Activated gamma-delta T cell (primary cell): Measurements from ENCODE around the gene SESN3.
"Not testable (repeated sequence)": the region's sequence is repeated elsewhere in the genome, so short reads cannot be mapped to it uniquely, and the experiment has no call there.

Experiments
- DNase-seq: peaks from one replicate; lab custom pipeline; 2025; lab: John Stamatoyannopoulos, UW
- total RNA-seq, 2 donors: gene quantifications; one replicate each; lab custom pipeline; 2026; lab: John Stamatoyannopoulos, UW

SESN3 gene, protein sequence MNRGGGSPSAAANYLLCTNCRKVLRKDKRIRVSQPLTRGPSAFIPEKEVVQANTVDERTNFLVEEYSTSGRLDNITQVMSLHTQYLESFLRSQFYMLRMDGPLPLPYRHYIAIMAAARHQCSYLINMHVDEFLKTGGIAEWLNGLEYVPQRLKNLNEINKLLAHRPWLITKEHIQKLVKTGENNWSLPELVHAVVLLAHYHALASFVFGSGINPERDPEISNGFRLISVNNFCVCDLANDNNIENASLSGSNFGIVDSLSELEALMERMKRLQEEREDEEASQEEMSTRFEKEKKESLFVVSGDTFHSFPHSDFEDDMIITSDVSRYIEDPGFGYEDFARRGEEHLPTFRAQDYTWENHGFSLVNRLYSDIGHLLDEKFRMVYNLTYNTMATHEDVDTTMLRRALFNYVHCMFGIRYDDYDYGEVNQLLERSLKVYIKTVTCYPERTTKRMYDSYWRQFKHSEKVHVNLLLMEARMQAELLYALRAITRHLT
- total RNA-seq, result 126 to 179 reads per million in 2 donors

DNA sequence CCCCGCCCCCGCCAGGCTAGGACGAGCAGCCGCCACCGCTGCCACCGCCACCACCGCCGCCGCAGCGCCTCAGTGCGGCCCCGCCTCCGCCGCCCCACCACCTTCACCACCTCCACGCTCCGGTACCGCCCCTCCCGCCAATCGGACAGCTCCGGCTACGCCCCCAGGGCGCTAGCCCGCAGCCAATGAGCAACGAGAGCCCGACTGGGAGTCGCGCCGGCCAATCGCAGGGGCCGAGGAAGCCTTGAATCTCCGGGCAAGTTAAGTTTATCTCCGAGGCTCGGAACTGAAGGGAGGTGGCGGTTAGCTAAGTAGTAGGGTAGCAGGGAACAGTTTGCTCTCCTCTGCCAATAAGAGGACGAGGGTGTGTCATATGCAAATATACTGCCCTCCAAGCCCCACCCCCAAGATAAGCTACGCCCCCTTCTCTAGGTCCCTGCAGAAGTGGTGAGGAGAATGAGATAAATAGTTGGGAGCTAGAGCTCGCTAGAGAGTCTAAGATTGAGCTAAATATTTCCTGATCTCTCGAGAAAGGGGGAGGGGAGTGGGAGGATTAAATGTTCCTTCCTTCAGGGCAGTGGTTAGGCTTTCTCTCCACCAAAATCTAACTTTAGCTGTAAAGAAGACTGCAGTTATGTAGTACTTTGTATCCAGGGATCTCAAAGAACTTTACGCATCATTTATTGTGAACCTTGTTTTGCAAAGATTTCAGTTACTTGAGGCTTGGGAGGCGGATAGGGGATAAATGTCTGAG is at the start of gene SESN3:
TSS of gene SESN3 (minus strand) at position 76 of the 754 bp plus-strand sequence. CDS start 342 bp downstream, outside the sequence.
- DNase-seq, result peak; percentile 98

DNA sequence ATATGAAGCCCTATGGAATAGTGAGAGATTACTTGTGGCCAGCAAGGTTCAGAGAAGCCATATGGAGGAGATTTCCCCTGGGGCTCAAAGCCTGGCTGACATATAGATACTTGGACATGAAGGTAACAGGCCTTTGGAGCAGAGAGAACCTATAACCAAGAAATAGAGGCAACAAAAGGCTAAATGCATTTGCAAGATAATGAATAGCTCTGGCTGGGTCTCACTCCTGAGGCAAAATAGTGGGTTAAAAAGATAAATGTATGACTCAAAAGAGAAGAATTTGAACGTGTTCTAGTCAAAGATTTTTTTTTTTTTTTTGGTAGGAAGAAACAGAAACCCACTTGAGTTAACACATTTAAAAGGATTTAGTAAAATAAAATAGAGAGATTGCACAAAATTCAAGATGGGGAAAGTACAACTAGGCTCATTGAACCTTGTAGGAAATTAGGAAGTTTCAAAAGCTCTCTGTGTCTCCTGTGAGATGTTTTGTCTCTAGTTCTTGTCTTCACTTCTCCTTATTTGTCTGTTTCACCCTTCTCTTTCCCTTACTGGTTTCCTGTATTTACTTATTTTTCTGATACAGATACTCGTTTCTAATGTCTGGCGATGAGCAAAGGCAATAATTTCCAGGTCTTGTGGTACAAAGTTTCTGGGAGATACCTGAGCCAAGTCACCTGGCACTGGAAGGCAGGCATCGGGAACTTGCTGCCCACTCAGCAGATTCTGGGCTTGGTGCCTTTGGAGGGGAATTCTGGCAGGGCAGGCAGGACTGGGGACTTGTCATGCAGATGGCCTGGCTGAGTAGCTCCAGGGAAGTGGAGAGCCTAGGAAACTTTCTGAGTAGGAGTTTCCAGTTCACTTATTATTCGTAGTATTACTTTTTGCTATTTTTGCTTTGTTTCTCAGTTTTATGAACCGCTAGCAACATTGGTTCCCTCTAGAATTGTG is 49.2 kb upstream of the SESN3 start:
- no peak for DNase-seq

GRCh38 chr11:95277868-95278267 is 46.9 kb upstream of the SESN3 start:
- no peak for DNase-seq

DNA sequence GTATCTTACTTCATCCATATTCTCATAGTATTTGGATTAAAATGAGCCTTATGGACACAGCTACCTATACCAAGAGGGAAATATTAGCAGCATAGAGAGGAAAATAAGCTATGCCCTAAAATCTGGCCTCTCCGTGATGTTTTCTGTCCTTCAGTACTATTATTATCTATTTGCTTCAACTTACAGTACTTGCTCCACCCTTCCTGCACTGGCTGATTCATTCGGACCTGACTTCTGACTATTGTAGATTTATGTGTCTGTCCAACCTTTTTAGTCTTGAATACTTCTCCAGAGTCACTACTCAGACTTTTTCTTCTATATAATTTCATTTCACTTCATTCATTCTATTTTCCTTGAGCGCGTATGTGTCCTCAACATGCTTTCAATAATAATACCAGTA is 45.1 kb upstream of the SESN3 start:
- no peak for DNase-seq

DNA sequence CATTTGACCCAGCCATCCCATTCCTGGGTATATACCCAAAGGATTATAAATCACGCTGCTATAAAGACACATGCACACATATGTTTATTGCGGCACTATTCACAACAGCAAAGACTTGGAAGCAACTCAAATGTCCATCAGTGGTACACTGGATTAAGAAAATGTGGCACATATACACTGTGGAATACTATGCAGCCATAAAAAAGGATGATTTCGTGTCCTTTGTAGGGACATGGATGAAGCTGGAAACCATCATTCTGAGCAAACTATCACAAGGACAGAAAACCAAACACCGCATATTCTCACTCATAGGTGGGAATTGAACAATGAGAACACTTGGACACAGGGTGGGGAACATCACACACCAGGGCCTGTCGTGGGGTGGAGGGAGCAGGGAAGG is 42.6 kb upstream of the SESN3 start:
- DNase-seq, result not testable (repeated sequence)

GRCh38 chr11:95269036-95269819 is 38.2 kb upstream of the SESN3 start:
- no peak for DNase-seq

DNA sequence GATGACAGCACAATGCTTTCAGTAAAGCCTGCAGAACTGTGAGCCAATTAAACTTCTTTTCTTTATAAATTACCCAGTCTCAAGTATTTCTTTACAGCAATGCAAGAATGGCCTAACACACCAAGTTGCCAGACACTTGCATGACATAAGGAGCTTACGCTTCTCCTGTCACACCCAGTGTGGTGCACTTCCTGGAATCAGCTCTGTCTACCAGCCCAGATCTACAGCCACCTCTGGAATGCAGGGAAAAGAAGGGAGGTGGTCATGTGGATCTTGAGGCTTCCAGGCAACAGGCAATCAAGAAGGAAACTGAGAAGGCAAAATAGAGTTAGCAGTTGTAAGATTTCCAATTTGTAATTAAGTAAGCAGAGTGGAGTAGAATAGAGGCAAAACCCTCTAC is 37.4 kb upstream of the SESN3 start:
- DNase-seq, result no peak

DNA sequence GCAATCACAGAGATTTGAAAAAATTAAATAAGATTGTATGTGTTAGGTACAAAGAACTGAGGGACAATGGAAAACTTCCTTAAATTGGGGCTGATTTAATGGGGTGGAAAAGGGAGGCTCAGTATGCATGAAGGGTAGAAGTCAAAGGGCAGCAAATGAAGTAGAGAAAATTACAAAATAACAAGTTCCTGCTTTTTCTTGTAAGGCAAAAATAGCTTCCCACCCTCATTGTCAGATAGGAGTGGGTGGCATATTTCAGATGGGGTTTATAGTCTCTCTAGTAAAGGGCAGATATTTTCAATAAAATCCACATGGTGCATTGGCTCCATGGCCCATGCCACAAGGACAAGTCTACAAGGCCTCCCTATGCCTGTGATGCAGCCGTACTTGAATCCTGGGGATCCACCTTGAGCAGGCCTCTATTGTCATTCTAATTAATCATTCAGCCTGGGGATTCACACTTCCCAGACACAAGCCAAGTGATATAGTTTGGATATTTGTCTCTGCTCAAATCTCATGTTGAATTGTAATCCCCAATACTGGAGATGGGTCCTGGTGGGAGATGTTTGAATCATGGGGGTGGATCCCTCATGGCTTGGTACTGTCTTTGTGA is 36.7 kb upstream of the SESN3 start:
- DNase-seq, result no peak

GRCh38 chr11:95266751-95267374 is 35.9 kb upstream of the SESN3 start:
- no peak for DNase-seq

DNA sequence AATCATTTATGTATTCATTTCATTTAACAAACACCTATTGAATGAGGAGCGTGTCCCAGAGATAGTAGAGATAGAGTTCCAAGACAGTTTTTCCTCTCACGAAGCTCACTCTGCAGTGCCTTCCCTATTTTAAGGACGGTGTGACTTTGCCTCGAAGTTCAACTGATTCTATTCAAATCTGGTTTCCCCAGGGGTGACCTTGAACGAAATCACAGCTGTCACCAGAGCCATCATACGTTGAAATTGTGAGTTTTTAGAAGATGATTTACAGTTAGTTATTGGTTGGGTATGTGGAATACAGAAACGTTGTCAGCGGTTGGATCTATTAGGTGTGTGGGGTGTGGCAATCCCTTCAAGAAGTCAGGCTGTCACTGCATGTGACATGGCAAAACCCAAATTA is 33.9 kb upstream of the SESN3 start:
- no peak for DNase-seq

DNA sequence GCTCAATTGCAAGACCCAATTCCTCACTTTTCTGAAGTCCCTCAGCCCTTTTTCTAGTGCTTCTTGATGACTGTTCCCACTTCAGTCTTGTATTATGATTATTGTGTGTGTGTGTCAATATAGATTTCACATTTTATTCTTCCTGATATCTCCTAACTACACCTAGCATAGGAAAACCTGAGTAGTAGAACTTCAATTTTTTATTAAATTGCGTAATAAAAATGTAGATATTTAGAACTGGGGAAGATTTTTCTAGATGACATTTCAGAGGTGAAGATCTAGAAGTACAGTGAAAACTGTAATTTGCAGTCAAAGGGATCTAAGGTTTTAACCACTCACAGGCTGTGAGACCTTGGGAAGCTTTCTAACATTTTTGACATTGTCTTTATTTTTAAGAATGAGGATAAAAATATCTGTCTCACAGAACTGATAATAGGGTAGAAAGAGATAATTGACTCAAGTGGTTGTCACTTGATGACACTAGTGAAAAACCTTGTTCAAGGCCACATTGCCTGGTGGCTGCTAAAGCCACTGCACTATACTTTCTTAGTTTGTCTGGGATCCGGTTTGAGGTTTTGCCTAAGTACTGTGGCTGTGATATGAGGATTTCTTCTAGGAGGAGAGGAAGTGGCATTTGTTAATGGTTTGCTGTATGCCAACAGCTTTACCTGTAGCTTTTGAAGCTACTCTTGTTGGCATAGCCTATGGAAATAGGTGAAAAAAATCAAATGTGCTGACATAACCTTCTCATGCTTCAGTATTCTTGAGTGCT is 32.2 kb upstream of the SESN3 start:
- DNase-seq, result no peak

GRCh38 chr11:95257456-95257971 is 26.5 kb upstream of the SESN3 start:
- no peak for DNase-seq

- no peak for DNase-seq
Measured at GRCh38 chr11:95256321-95256779, 25.3 kb upstream of the SESN3 start.

DNA sequence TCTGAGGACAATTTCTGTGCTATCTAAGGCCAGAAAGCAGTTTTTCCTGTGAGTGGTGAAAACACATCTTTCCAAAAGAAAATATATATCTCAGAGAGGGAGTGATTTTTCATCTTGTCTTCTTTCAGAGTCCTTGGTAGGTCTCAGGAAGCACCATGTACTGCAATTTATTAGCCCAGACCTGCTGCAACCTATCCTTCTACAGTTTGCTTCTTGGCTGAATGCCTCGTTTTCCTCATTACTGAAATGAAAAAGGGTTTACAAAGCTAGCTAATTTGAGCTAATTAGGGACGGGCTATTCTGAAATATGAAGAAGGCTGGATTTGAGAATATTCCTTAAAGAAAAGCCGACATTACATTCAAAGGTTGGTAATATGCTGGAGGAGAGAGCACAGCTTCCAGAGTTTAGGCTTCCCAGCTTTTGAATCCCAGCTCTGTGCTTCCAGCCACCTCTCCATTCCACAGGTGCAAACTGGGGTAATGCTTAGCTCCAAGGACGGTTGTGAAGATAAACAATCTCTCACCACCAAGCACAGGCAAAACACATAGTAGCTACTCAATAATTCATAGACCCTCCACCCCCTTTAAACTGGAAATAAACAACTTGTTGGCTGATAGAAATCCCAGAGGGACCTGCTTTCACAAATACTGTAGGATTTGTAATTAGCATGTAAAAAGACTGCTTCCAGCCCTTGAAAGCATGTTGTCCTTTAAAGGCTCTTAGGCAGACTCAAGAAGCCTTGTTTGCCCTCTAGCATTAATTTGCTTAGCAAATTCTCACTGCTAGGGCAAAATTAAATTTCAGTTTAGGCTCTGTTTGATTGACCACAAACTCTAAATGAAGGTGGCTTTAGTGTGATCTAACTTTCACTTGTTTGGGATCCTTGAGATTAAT is 24.5 kb upstream of the SESN3 start:
- DNase-seq, result no peak

DNA sequence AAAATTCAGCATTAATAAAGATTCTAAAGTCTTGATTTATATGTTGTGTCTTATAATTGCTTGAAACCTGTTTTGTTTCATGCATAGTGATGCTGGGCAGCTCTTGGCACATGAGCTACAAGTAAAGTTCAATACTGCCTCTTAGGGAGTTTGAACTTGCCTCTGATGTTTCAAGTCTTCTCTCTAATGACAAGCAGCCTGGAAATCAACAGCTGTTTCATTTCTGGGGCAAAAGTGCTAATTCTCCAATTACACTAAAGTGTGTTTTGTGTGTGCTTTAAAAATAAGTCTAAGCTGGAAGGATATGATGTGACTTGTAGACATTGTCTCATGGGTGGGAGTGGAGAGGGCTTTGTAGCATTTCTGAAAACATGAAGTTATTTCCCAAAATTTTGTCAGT is 23.7 kb upstream of the SESN3 start:
- DNase-seq, result no peak

DNA sequence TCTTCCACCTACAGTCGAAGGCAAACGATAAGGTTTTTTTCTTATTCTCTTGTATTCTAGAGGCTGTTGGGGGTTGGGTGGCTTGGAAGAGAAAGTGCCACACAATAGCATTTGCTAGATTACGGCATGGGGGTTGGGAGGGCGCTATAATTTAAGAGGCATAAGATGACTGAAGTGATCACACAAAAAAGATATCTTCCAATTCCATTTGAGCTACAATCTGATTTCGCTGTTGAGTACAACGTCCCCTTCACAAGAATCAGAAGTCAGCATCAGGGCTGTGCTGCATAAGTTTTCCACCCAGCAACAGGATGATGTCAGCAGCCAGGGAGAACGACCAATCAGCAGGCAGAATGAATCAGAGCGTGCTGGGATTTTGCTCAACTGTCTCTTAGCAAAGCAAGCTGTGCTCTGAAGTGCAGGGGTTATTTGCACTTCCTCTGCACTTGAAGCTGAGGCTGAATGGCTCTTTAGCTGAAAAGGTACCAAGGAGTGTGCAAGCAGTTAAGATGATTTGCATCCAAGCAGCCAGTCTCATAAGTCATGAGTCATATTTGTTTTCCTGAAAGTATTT is 23.2 kb upstream of the SESN3 start:
- DNase-seq, result no peak

DNA sequence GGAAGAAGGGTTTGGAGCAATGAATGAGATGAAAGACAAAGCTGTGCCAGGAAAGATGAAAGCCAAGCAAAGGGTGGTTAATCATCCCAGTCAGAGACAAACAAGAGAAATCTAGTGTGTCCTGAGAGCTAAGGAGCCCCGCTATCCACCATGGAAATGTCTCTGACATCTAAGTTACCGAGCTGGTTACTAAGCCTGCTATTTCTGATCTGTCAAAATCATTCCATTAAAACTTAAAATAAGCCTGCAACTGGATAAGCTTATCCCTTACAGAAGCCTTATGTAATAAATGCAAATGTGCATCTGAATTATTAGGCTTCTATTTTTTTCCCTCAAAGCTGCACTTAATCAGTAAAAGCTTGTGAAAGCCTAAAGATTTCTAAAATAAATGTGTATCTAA is 22.1 kb upstream of the SESN3 start:
- DNase-seq, result no peak

- no peak for DNase-seq
Measured at GRCh38 chr11:95252586-95252985, 21.6 kb upstream of the SESN3 start.
